Hepatocyte (in vitro differentiated cells): ENCODE measurements around the gene C11orf54.

Experiments
- EZH2 ChIP-seq: fragments of 200-600 bp; sonication (generic); IDR thresholded peaks from 2 replicates; pipeline ENCODE4 v1.6.1; 2016; ENCODE audit warnings: antibody characterized with exemption, mild to moderate bottlenecking, borderline replicate concordance
- EZH2phosphoT487 ChIP-seq: fragments of 200-600 bp; sonication (generic); IDR thresholded peaks from one replicate; pipeline ENCODE4 v1.6.1; 2018; ENCODE audit warnings: antibody characterized with exemption, mild to moderate bottlenecking, low read depth, moderate library complexity; ENCODE audit not compliant: unreplicated experiment, severe bottlenecking
- TF ChIP-seq, protein P1 (sequence below): fragments of 200-600 bp; sonication (generic); IDR thresholded peaks from 2 replicates; pipeline ENCODE4 v1.5.1; 2016; ENCODE audit warnings: antibody characterized with exemption, mild to moderate bottlenecking; ENCODE audit not compliant: poor library complexity

DNA sequence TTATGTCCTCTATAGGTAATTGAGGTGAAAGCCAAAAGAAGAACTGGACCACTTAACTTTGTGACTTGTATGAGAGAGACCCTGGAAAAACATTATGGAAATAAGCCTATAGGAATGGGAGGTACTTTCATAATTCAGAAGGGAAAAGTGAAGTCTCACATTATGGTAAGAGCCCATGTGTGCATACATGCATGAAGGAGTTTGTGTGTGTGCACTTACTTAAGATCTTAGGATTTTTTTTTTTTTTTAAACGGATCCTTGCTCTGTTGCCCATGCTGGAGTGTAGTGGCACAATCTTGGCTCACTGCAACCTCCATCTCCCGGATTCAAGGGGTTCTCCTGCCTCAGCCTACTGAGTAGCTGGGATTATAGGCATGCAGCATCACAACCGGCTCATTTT, 15.8 kb downstream of the C11orf54 start:
- TF ChIP-seq EZH2phosphoT487 (no peak), EZH2 (no peak)
- TF ChIP-seq, protein P1, sequence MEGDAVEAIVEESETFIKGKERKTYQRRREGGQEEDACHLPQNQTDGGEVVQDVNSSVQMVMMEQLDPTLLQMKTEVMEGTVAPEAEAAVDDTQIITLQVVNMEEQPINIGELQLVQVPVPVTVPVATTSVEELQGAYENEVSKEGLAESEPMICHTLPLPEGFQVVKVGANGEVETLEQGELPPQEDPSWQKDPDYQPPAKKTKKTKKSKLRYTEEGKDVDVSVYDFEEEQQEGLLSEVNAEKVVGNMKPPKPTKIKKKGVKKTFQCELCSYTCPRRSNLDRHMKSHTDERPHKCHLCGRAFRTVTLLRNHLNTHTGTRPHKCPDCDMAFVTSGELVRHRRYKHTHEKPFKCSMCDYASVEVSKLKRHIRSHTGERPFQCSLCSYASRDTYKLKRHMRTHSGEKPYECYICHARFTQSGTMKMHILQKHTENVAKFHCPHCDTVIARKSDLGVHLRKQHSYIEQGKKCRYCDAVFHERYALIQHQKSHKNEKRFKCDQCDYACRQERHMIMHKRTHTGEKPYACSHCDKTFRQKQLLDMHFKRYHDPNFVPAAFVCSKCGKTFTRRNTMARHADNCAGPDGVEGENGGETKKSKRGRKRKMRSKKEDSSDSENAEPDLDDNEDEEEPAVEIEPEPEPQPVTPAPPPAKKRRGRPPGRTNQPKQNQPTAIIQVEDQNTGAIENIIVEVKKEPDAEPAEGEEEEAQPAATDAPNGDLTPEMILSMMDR, result no peak
